PC-9 (cell line): ENCODE measurements around the gene ZSCAN5A. TPM values are rescaled to one million over a fixed set of nuclear protein-coding genes. Genes with fewer than 3 reads are reported as not detected.

Source experiments
- BruUV-seq: library from RNA; stranded (reverse); fragments of 400-500 nt; replicated peaks from 2 replicates; lab custom pipeline; 2021; lab: Mats Ljungman, UMichigan
- CTCF ChIA-PET: fragments of 300-600 bp; sonication (Branson Sonifier 250); formaldehyde crosslinking; loops from one replicate; lab custom pipeline; 2022; ENCODE audit warnings: antibody characterized with exemption; lab: Charles Lee
- POLR2A ChIA-PET: fragments of 300-600 bp; sonication (Branson Sonifier 250); formaldehyde crosslinking; loops from one replicate; lab custom pipeline; 2022; ENCODE audit warnings: antibody characterized with exemption; ENCODE audit not compliant: unreplicated experiment; lab: Charles Lee
- DNase-seq, 2 experiments: peaks; one replicate each; pipeline versions ENCODE4 v3.0.0 to v3.0.0-alpha.2; 2015 to 2022; ENCODE audit warnings: mixed read lengths in 1 of 2
- H2AFZ ChIP-seq: fragments of 200-600 bp; sonication (generic); 2 replicates; pipeline ENCODE4 v1.8.1; 2017; ENCODE audit warnings: antibody characterized with exemption
- H3F3A ChIP-seq: fragments of 200-600 bp; sonication (generic); 2 replicates; pipeline ENCODE4 v1.8.1; 2017; ENCODE audit warnings: antibody characterized with exemption, mild to moderate bottlenecking, low read depth; ENCODE audit not compliant: insufficient read depth
- H3K27ac ChIP-seq: fragments of 200-600 bp; sonication (generic); 2 replicates; pipeline ENCODE4 v1.6.1; 2016; ENCODE audit warnings: mixed run types
- H3K27me3 ChIP-seq: fragments of 200-600 bp; sonication (generic); 2 replicates; pipeline ENCODE4 v1.6.1; 2016; ENCODE audit warnings: low read depth, mixed run types; ENCODE audit not compliant: insufficient read depth
- H3K36me3 ChIP-seq: fragments of 200-600 bp; sonication (generic); 2 replicates; pipeline ENCODE4 v1.6.1; 2016; ENCODE audit warnings: low read depth, mixed run types
- H3K4me1 ChIP-seq: fragments of 200-600 bp; sonication (generic); replicated peaks from 2 replicates; pipeline ENCODE4 v1.6.1; 2016; ENCODE audit warnings: mixed run types; ENCODE audit not compliant: insufficient read depth
- H3K4me2 ChIP-seq: fragments of 200-600 bp; sonication (generic); 2 replicates; pipeline ENCODE4 v1.6.1; 2017; ENCODE audit warnings: mixed run types
- H3K4me3 ChIP-seq: fragments of 200-600 bp; sonication (generic); 2 replicates; pipeline ENCODE4 v1.6.1; 2016; ENCODE audit warnings: mixed run types
- H3K79me2 ChIP-seq: fragments of 200-600 bp; sonication (generic); 2 replicates; pipeline ENCODE4 v1.6.1; 2017; ENCODE audit warnings: low read depth, mixed run types
- H3K9me2 ChIP-seq: fragments of 200-600 bp; sonication (generic); 2 replicates; pipeline ENCODE4 v1.8.1; 2017; ENCODE audit warnings: mild to moderate bottlenecking; ENCODE audit not compliant: insufficient read depth
- H3K9me3 ChIP-seq: fragments of 200-600 bp; sonication (generic); 2 replicates; pipeline ENCODE4 v1.8.1; 2016; ENCODE audit warnings: low read depth; ENCODE audit not compliant: insufficient read depth
- H4K20me1 ChIP-seq: fragments of 200-600 bp; sonication (generic); 2 replicates; pipeline ENCODE4 v1.8.1; 2017; ENCODE audit not compliant: insufficient read depth
- EZH2 ChIP-seq: fragments of 200-600 bp; sonication (generic); IDR thresholded peaks from 2 replicates; pipeline ENCODE4 v1.8.0; 2017; ENCODE audit warnings: antibody characterized with exemption, low read depth
- intact Hi-C: fragments of 100-400 bp; cut with micrococcal nuclease; formaldehyde crosslinking; loops from one replicate; pipeline ENCODE4 v1.10.0; 2022; ENCODE audit not compliant: unreplicated experiment
- total RNA-seq: library from RNA; stranded (reverse); gene quantifications from 2 replicates; pipeline ENCODE4 v1.2.3, GENCODE V29; 2021
- TF ChIP-seq, protein P1 (sequence below): fragments of 200-600 bp; sonication (generic); conservative IDR thresholded peaks from 2 replicates; pipeline ENCODE4 v1.6.1; 2017; ENCODE audit warnings: mixed run types, antibody characterized with exemption, mild to moderate bottlenecking, moderate library complexity

The ZSCAN5A gene
- total RNA-seq, 1 experiment from 2014 or later = 20.5 TPM

DNA sequence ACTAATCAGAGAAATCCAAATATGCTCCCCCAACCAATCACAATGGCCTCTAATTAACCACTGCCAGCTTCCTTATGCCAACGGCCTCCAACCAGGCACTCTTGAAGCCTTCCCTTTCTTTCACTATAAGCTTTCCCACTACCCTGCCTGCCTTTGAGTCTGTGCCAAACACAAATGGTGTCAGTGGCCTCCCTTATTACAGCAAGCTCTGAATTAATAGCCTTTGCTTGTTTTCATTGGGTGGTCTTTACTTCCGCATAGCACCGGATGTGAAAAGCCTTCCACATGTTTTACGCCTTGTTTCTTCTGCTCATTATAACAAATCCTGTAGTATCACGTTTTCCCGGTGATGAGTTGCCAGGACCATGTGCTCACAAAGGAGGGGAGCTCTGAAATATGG lies 43.5 kb downstream of the ZSCAN5A start:
- no peaks in the 10 kb centered on the region for H3K9me2 ChIP-seq
- no peak overlapping the region for H2AFZ ChIP-seq
- no TSS peak for BruUV-seq
- H3K4me1 ChIP-seq = no peaks in the 10 kb centered on the region
- no peak overlapping the region for H3K4me3 ChIP-seq
- no peaks in the 10 kb centered on the region for H3K36me3 ChIP-seq
- no peaks in the 10 kb centered on the region for H3K9me3 ChIP-seq
- CTCF ChIA-PET = no interaction called here
- intact Hi-C loops = no loop called here
- H3K27me3 ChIP-seq = no peaks in the 10 kb centered on the region
- POLR2A ChIA-PET = no interaction called here
- TF ChIP-seq EZH2 = no peak
- TF ChIP-seq, protein P1, sequence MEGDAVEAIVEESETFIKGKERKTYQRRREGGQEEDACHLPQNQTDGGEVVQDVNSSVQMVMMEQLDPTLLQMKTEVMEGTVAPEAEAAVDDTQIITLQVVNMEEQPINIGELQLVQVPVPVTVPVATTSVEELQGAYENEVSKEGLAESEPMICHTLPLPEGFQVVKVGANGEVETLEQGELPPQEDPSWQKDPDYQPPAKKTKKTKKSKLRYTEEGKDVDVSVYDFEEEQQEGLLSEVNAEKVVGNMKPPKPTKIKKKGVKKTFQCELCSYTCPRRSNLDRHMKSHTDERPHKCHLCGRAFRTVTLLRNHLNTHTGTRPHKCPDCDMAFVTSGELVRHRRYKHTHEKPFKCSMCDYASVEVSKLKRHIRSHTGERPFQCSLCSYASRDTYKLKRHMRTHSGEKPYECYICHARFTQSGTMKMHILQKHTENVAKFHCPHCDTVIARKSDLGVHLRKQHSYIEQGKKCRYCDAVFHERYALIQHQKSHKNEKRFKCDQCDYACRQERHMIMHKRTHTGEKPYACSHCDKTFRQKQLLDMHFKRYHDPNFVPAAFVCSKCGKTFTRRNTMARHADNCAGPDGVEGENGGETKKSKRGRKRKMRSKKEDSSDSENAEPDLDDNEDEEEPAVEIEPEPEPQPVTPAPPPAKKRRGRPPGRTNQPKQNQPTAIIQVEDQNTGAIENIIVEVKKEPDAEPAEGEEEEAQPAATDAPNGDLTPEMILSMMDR = no peak
- no peaks in the 10 kb centered on the region; the same call in 1 of the 2 replicates for H4K20me1 ChIP-seq
- DNase-seq = no peak
- H3F3A ChIP-seq = no peaks in the 10 kb centered on the region
- H3K4me2 ChIP-seq = no peak overlapping the region
- H3K79me2 ChIP-seq = no peaks in the 10 kb centered on the region
- no peak overlapping the region for H3K27ac ChIP-seq

DNA sequence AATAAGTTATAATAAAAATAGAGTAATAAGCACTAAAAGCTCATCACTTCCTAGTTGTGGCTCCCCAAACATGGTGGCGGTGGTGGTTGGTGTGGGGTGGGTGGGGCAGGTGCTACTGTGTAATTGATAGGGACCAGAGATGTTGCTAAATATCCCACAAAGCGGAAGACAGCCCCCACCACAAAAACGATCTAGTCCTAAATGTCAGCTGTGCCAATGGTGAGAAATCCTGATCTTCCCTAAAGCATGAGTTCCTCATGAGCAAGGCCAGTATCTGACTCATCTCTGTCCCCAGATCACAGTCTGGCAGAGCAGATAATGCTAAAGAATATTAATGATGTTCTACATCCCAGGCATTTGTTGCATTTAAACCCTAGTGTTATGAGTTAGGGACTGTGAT lies 44.0 kb downstream of the ZSCAN5A start:
- Histone ChIP-seq H4K20me1 (no peaks in the 10 kb centered on the region; the same call in 1 of the 2 replicates), H3K9me2 (no peaks in the 10 kb centered on the region), H3K4me1 (no peaks in the 10 kb centered on the region), H3K9me3 (no peaks in the 10 kb centered on the region), H2AFZ (no peak overlapping the region), H3K4me2 (no peak overlapping the region), H3K27ac (no peak overlapping the region), H3F3A (no peaks in the 10 kb centered on the region), H3K27me3 (no peaks in the 10 kb centered on the region), H3K79me2 (no peaks in the 10 kb centered on the region), H3K36me3 (no peaks in the 10 kb centered on the region), H3K4me3 (no peak overlapping the region)
- intact Hi-C loops = no loop called here
- CTCF ChIA-PET = no interaction called here
- no peak for DNase-seq
- TF ChIP-seq, protein P1 = no peak
- no peak for TF ChIP-seq EZH2
- BruUV-seq = no TSS peak
- POLR2A ChIA-PET = interaction anchor here (0.7 kb wide), 1 partner anchor 572 kb away, joined by 4 read pairs; no protein-coding TSS in a partner anchor

DNA sequence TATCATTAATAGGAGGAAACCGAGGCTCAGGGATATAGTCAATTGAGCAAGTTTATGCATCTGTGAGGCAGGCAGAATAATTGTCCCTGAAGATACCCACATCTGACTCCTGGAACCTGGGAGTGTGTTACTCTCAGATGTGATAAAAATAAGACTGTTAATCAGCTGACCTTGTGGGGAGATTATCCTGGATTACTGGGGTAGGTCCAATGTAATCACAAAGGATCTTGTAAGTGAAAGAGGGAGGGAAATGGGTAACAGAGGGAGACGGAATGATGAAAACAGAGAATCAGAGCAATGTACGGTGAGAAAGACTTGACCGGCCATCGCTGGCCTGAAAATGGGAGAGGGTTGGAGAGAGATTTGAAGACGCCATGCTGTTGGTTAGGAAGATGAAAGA lies 45.3 kb downstream of the ZSCAN5A start:
- Histone ChIP-seq H3F3A (no peaks in the 10 kb centered on the region), H3K79me2 (no peaks in the 10 kb centered on the region)
- CTCF ChIA-PET = no interaction called here

More for the DNA sequence above, 45.3 kb downstream of the ZSCAN5A start:
- BruUV-seq = no TSS peak
- H3K36me3 ChIP-seq = no peaks in the 10 kb centered on the region
- no peak overlapping the region for H3K4me3 ChIP-seq
- DNase-seq = no peak
- H3K9me2 ChIP-seq = no peaks in the 10 kb centered on the region
- no peaks in the 10 kb centered on the region for H3K9me3 ChIP-seq
- intact Hi-C loops = no loop called here
- no peaks in the 10 kb centered on the region; the same call in 1 of the 2 replicates for H4K20me1 ChIP-seq
- no peak overlapping the region for H3K27ac ChIP-seq
- no peaks in the 10 kb centered on the region for H3K4me1 ChIP-seq
- H2AFZ ChIP-seq = no peak overlapping the region
- H3K27me3 ChIP-seq = no peaks in the 10 kb centered on the region
- TF ChIP-seq, protein P1 = no peak
- TF ChIP-seq EZH2 = no peak
- POLR2A ChIA-PET = no interaction called here
- no peak overlapping the region for H3K4me2 ChIP-seq
